PC-3 (cell line): ENCODE data around the gene SLC5A10. TPM values are rescaled to one million over a fixed set of nuclear protein-coding genes. Genes with fewer than 3 reads are reported as not detected.

ENCODE experiments used
- ATAC-seq: fragments of 200-7000 bp; cut with Tn5 transposase; 2 replicates; pipeline ENCODE4 v1.9.1; 2020; ENCODE audit warnings: mild to moderate bottlenecking, moderate library complexity
- BruUV-seq: library from RNA; stranded (reverse); fragments of 400-500 nt; replicated peaks from 2 replicates; lab custom pipeline; 2021; lab: Mats Ljungman, UMichigan
- CTCF ChIA-PET: fragments of 300-600 bp; sonication (Branson Sonifier 250); formaldehyde crosslinking; loops from one replicate; lab custom pipeline; 2022; ENCODE audit warnings: antibody characterized with exemption; lab: Charles Lee
- POLR2A ChIA-PET: fragments of 300-600 bp; sonication (Branson Sonifier 250); formaldehyde crosslinking; loops from one replicate; lab custom pipeline; 2022; ENCODE audit warnings: antibody characterized with exemption; ENCODE audit not compliant: unreplicated experiment; lab: Charles Lee
- DNase-seq: peaks from one replicate; pipeline ENCODE4 v3.0.0-alpha.2; 2015
- H2AFZ ChIP-seq: fragments of 300-600 bp; sonication (generic); 2 replicates; pipeline ENCODE4 v1.6.0; 2016; ENCODE audit warnings: antibody characterized with exemption, low read length
- H3F3A ChIP-seq: fragments of 300-600 bp; sonication (generic); one replicate; pipeline ENCODE4 v1.6.0; 2017; ENCODE audit warnings: antibody characterized with exemption, low read length, control low read depth, mild to moderate bottlenecking; ENCODE audit not compliant: unreplicated experiment
- H3K27ac ChIP-seq: fragments of 300-600 bp; sonication (generic); 2 replicates; pipeline ENCODE4 v1.5.1; 2016; ENCODE audit warnings: mild to moderate bottlenecking, low read length
- H3K27me3 ChIP-seq: fragments of 300-600 bp; sonication (generic); 2 replicates; pipeline ENCODE4 v1.6.1; 2016; ENCODE audit warnings: low read length, mixed read lengths
- H3K36me3 ChIP-seq: fragments of 300-600 bp; sonication (generic); 2 replicates; pipeline ENCODE4 v1.6.1; 2016; ENCODE audit warnings: low read depth, mixed run types, low read length, mixed read lengths
- H3K4me1 ChIP-seq: fragments of 300-600 bp; sonication (generic); 2 replicates; pipeline ENCODE4 v1.5.1; 2016; ENCODE audit warnings: low read length; ENCODE audit not compliant: insufficient read depth
- H3K4me2 ChIP-seq: fragments of 300-600 bp; sonication (generic); 2 replicates; pipeline ENCODE4 v1.6.0; 2016; ENCODE audit warnings: low read length
- H3K4me3 ChIP-seq: fragments of 300-600 bp; sonication (generic); 2 replicates; pipeline ENCODE4 v1.5.1; 2016; ENCODE audit warnings: mild to moderate bottlenecking, low read length, mixed read lengths
- H3K79me2 ChIP-seq: fragments of 300-600 bp; sonication (generic); 2 replicates; pipeline ENCODE4 v1.6.1; 2017; ENCODE audit warnings: low read length, mixed read lengths
- H3K9ac ChIP-seq: fragments of 300-600 bp; sonication (generic); 2 replicates; pipeline ENCODE4 v1.6.0; 2016; ENCODE audit warnings: mild to moderate bottlenecking, low read length
- H3K9me2 ChIP-seq: fragments of 300-600 bp; sonication (generic); replicated peaks from 2 replicates; pipeline ENCODE4 v1.6.1; 2016; ENCODE audit warnings: mixed run types, low read length, mixed read lengths
- H3K9me3 ChIP-seq: fragments of 300-600 bp; sonication (generic); 2 replicates; pipeline ENCODE4 v1.6.1; 2016; ENCODE audit warnings: low read length, mixed read lengths
- H4K20me1 ChIP-seq: fragments of 300-600 bp; sonication (generic); 2 replicates; pipeline ENCODE4 v1.6.1; 2016; ENCODE audit warnings: low read length, mixed read lengths
- EZH2 ChIP-seq: fragments of 300-600 bp; sonication (generic); IDR thresholded peaks from one replicate; pipeline ENCODE4 v1.6.1; 2017; ENCODE audit warnings: antibody characterized with exemption, mild to moderate bottlenecking, low read length; ENCODE audit not compliant: unreplicated experiment
- EZH2phosphoT487 ChIP-seq: fragments of 300-600 bp; sonication (generic); IDR thresholded peaks from 2 replicates; pipeline ENCODE4 v1.6.1; 2018; ENCODE audit warnings: mild to moderate bottlenecking, antibody characterized with exemption, low read length, borderline replicate concordance
- intact Hi-C: fragments of 100-400 bp; cut with micrococcal nuclease; formaldehyde crosslinking; loops from 2 replicates; pipeline ENCODE4 v1.9.0; 2023
- total RNA-seq: library from RNA; depleted of rRNA; stranded (reverse); fragments of >200 nt; gene quantifications from 2 replicates; pipeline ENCODE4 v1.2.3, GENCODE V29; 2014
- TF ChIP-seq, protein P1 (sequence below): fragments of 300-600 bp; sonication (generic); conservative IDR thresholded peaks from 2 replicates; pipeline ENCODE4 v1.5.1; 2017; ENCODE audit warnings: antibody characterized with exemption, low read depth, mild to moderate bottlenecking, low read length

Gene SLC5A10
- total RNA-seq, 1 experiment from 2014 or later, result not detected

DNA sequence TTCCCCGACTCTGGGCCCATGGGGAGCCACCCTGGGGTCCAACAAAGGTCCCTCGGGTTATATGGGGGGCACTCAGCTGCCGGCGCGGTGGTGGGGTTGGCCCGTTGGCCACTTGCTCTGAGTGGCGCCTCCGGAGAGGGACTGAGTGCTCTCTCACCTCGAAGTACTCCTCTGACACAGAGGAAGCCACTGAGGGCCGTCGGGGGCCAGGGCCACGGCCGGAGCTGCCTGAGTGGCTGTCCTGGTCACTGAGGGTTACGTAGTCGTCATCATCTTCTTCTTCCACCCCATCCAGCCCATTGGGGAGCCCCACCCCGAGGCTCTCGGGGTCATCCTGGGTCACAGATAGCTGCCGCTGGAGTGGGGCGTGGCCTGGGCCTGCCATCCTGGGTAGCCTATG is 25.7 kb downstream of the SLC5A10 start:
- ATAC-seq, result no peak
- Histone ChIP-seq H3F3A (no peaks in the 10 kb centered on the region), H3K9me3 (no peaks in the 10 kb centered on the region), H3K4me2 (no peak overlapping the region), H3K4me1 (peaks cover 17% of the 10 kb centered on the region), H4K20me1 (no peaks in the 10 kb centered on the region), H3K9me2 (no peaks in the 10 kb centered on the region), H3K27me3 (no peaks in the 10 kb centered on the region), H3K9ac (no peak overlapping the region), H3K27ac (no peak overlapping the region), H3K36me3 (no peaks in the 10 kb centered on the region), H3K79me2 (no peaks in the 10 kb centered on the region), H2AFZ (no peak overlapping the region), H3K4me3 (no peak overlapping the region)
- intact Hi-C loops, result no loop called here
- BruUV-seq, result no TSS peak
- DNase-seq, result no peak
- CTCF ChIA-PET, result no interaction called here
- POLR2A ChIA-PET, result no interaction called here
- TF ChIP-seq, protein P1, sequence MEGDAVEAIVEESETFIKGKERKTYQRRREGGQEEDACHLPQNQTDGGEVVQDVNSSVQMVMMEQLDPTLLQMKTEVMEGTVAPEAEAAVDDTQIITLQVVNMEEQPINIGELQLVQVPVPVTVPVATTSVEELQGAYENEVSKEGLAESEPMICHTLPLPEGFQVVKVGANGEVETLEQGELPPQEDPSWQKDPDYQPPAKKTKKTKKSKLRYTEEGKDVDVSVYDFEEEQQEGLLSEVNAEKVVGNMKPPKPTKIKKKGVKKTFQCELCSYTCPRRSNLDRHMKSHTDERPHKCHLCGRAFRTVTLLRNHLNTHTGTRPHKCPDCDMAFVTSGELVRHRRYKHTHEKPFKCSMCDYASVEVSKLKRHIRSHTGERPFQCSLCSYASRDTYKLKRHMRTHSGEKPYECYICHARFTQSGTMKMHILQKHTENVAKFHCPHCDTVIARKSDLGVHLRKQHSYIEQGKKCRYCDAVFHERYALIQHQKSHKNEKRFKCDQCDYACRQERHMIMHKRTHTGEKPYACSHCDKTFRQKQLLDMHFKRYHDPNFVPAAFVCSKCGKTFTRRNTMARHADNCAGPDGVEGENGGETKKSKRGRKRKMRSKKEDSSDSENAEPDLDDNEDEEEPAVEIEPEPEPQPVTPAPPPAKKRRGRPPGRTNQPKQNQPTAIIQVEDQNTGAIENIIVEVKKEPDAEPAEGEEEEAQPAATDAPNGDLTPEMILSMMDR, result no peak
- TF ChIP-seq EZH2 (no peak), EZH2phosphoT487 (no peak)

DNA sequence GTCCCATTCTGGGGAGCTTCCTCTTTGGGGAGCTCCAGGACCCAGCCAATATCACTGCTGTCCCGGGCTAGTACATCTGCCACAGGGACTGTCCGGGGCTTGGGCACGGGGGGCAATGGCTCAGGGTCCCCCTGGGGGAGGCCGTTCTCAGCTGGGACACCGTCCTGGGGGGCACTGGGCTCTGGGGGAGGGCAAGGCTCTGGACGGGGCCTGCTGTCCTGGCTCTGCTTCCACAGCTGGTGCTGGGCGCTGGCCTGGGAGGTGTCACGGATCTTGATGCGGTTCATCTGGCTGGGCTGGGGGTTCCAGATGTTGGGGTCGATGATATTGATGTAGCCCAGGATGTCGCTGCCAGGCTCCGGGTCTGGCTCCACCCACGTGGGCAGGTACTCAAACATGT is 26.1 kb downstream of the SLC5A10 start:
- BruUV-seq, result no TSS peak
- ChIA-PET POLR2A (no interaction called here), CTCF (no interaction called here)
- no peaks in the 10 kb centered on the region for H3K36me3 ChIP-seq
- H3K27ac ChIP-seq, result no peak overlapping the region
- H3K4me1 ChIP-seq, result peaks cover 17% of the 10 kb centered on the region
- no peaks in the 10 kb centered on the region for H3K9me3 ChIP-seq
- H4K20me1 ChIP-seq, result no peaks in the 10 kb centered on the region
- ATAC-seq, result no peak
- no peak overlapping the region for H3K4me2 ChIP-seq
- intact Hi-C loops, result no loop called here
- no peak overlapping the region for H3K4me3 ChIP-seq
- H3F3A ChIP-seq, result no peaks in the 10 kb centered on the region
- no peaks in the 10 kb centered on the region for H3K79me2 ChIP-seq
- no peaks in the 10 kb centered on the region for H3K27me3 ChIP-seq
- no peaks in the 10 kb centered on the region for H3K9me2 ChIP-seq
- H2AFZ ChIP-seq, result no peak overlapping the region
- no peak for TF ChIP-seq EZH2phosphoT487
- TF ChIP-seq EZH2, result no peak
- TF ChIP-seq, protein P1, result no peak
- H3K9ac ChIP-seq, result no peak overlapping the region
- no peak for DNase-seq

DNA sequence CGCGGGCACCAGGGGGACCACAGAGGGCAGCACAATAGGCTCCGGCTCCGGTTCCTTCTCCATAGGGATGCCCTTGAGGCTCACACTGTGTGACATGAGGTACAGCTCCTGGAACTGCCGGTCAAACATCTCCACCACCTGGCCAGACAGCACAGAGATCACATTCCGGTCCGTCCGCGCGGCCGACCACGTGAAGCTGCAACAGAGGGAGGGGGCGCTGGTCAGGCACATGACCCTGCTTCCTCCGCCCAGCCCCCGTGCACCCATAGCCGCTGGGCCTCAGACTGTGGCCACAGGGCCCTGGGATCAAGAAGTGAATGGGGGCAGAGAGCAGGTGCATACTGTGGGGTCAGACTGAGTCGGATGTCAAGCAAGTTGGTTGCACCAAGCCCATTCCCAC is 26.7 kb downstream of the SLC5A10 start:
- no peak for DNase-seq
- CTCF ChIA-PET, result no interaction called here
- H2AFZ ChIP-seq, result no peak overlapping the region
- H3K4me1 ChIP-seq, result peaks cover 17% of the 10 kb centered on the region
- H4K20me1 ChIP-seq, result no peaks in the 10 kb centered on the region
- no peaks in the 10 kb centered on the region for H3K9me2 ChIP-seq
- TF ChIP-seq EZH2phosphoT487 (no peak), EZH2 (no peak)
- TF ChIP-seq, protein P1, result no peak
- no peaks in the 10 kb centered on the region for H3K79me2 ChIP-seq
- no peaks in the 10 kb centered on the region for H3K36me3 ChIP-seq
- BruUV-seq, result no TSS peak
- H3K9me3 ChIP-seq, result no peaks in the 10 kb centered on the region
- no peak overlapping the region for H3K9ac ChIP-seq
- POLR2A ChIA-PET, result no interaction called here
- no peaks in the 10 kb centered on the region for H3K27me3 ChIP-seq
- intact Hi-C loops, result no loop called here
- no peak overlapping the region for H3K4me3 ChIP-seq
- H3F3A ChIP-seq, result no peaks in the 10 kb centered on the region
- H3K27ac ChIP-seq, result no peak overlapping the region
- H3K4me2 ChIP-seq, result no peak overlapping the region
- no peak for ATAC-seq
